H7 (cell line): ENCODE results near the gene DDX31. TPM values are rescaled to one million over a fixed set of nuclear protein-coding genes. Genes with fewer than 3 reads are reported as not detected.
"Not testable (repeated sequence)": the region's sequence is repeated elsewhere in the genome, so short reads cannot be mapped to it uniquely, and the experiment has no call there.

Experiments used
- DNase-seq: peaks from one replicate; pipeline ENCODE4 v3.0.0; 2012
- H3K27me3 ChIP-seq: 2 replicates; pipeline ENCODE4 v1.6.0; 2011; ENCODE audit warnings: mild to moderate bottlenecking, low read length; ENCODE audit not compliant: control insufficient read depth, insufficient read depth
- H3K36me3 ChIP-seq: replicated peaks from 2 replicates; pipeline ENCODE4 v1.5.1; 2011; ENCODE audit warnings: low read length; ENCODE audit not compliant: control insufficient read depth, insufficient read depth
- H3K4me3 ChIP-seq: 2 replicates; pipeline ENCODE4 v1.5.1; 2011; ENCODE audit warnings: low read depth, mild to moderate bottlenecking, control low read depth, low read length, moderate library complexity; ENCODE audit not compliant: insufficient read depth
- total RNA-seq: library from RNA; depleted of rRNA; stranded (reverse); fragments of >200 nt; shearing (Covaris generic); gene quantifications from 2 replicates; pipeline ENCODE4 v1.2.3, GENCODE V29; 2014; rRNA removed

Gene DDX31
- total RNA-seq, result 28.9 and 36.2 TPM in 2 replicates

- H3K4me3 ChIP-seq, result peak within 1 kb of the TSS; percentile 99
- H3K36me3 ChIP-seq, result no peaks in the 10 kb centered on the region
- H3K27me3 ChIP-seq, result no peaks in the 10 kb centered on the region
- peak; percentile 90 for DNase-seq
Observed at GRCh38 chr9:132669698-132670456, at the start of gene DDX31. TSS of gene DDX31 (minus strand) at chr9:132669983. CDS start at chr9:132669934, 49 bp downstream.

GRCh38 chr9:132718381-132718928, 48.7 kb upstream of the DDX31 start:
- H3K4me3 ChIP-seq, result not testable (repeated sequence)

GRCh38 chr9:132717326-132717945, 47.7 kb upstream of the DDX31 start:
- no peak overlapping the region for H3K4me3 ChIP-seq
- H3K27me3 ChIP-seq, result no peaks in the 10 kb centered on the region
- no peaks in the 10 kb centered on the region for H3K36me3 ChIP-seq
- no peak for DNase-seq

More at GRCh38 chr9:132718381-132718928, 48.7 kb upstream of the DDX31 start:
- H3K36me3 ChIP-seq, DNase-seq, H3K27me3 ChIP-seq: not testable (repeated sequence)

GRCh38 chr9:132716007-132716406, 46.2 kb upstream of the DDX31 start:
- Histone ChIP-seq H3K4me3 (no peak overlapping the region), H3K27me3 (no peaks in the 10 kb centered on the region), H3K36me3 (no peaks in the 10 kb centered on the region)
- no peak for DNase-seq

GRCh38 chr9:132712753-132713152, 43.0 kb upstream of the DDX31 start:
- Histone ChIP-seq H3K4me3 (no peak overlapping the region), H3K36me3 (no peaks in the 10 kb centered on the region), H3K27me3 (no peaks in the 10 kb centered on the region)
- no peak for DNase-seq

GRCh38 chr9:132711846-132712245, 42.1 kb upstream of the DDX31 start:
- H3K27me3 ChIP-seq, result no peaks in the 10 kb centered on the region
- DNase-seq, result no peak
- H3K4me3 ChIP-seq, result no peak overlapping the region
- no peaks in the 10 kb centered on the region for H3K36me3 ChIP-seq

GRCh38 chr9:132711152-132711551, 41.4 kb upstream of the DDX31 start:
- H3K36me3 ChIP-seq, H3K4me3 ChIP-seq, DNase-seq, H3K27me3 ChIP-seq: not testable (repeated sequence)

GRCh38 chr9:132710333-132710732, 40.5 kb upstream of the DDX31 start:
- no peak overlapping the region for H3K4me3 ChIP-seq
- DNase-seq, result no peak
- no peaks in the 10 kb centered on the region for H3K36me3 ChIP-seq

GRCh38 chr9:132708769-132709430, 39.1 kb upstream of the DDX31 start:
- no peaks in the 10 kb centered on the region for H3K27me3 ChIP-seq
- H3K36me3 ChIP-seq, result no peaks in the 10 kb centered on the region
- DNase-seq, result no peak
- H3K4me3 ChIP-seq, result no peak overlapping the region

More at GRCh38 chr9:132710333-132710732, 40.5 kb upstream of the DDX31 start:
- no peaks in the 10 kb centered on the region for H3K27me3 ChIP-seq

- Histone ChIP-seq H3K27me3 (no peaks in the 10 kb centered on the region), H3K36me3 (no peaks in the 10 kb centered on the region), H3K4me3 (no peak overlapping the region)
- no peak for DNase-seq
Observed at GRCh38 chr9:132708239-132708638, 38.5 kb upstream of the DDX31 start.

- no peak for DNase-seq
Observed at GRCh38 chr9:132703336-132703735, 33.6 kb upstream of the DDX31 start.

GRCh38 chr9:132702254-132702653, 32.5 kb upstream of the DDX31 start:
- no peak for DNase-seq
- Histone ChIP-seq H3K27me3 (no peaks in the 10 kb centered on the region), H3K4me3 (no peak overlapping the region), H3K36me3 (no peaks in the 10 kb centered on the region)

More at GRCh38 chr9:132703336-132703735, 33.6 kb upstream of the DDX31 start:
- Histone ChIP-seq H3K4me3 (no peak overlapping the region), H3K27me3 (no peaks in the 10 kb centered on the region), H3K36me3 (no peaks in the 10 kb centered on the region)

GRCh38 chr9:132699956-132700355, 30.2 kb upstream of the DDX31 start:
- no peak overlapping the region for H3K4me3 ChIP-seq
- no peaks in the 10 kb centered on the region for H3K36me3 ChIP-seq
- DNase-seq, result no peak
- H3K27me3 ChIP-seq, result no peaks in the 10 kb centered on the region

- Histone ChIP-seq H3K27me3 (no peaks in the 10 kb centered on the region), H3K36me3 (no peaks in the 10 kb centered on the region), H3K4me3 (no peak overlapping the region)
- DNase-seq, result no peak
Observed at GRCh38 chr9:132698989-132699388, 29.2 kb upstream of the DDX31 start.
